Stimulated activated CD4-positive, alpha-beta T cell treated with anti-CD3 and anti-CD28 coated beads, TNF-alpha, amount 100 ng/mL, for 48 hours (primary cell): ENCODE results near the gene PTPRK.

ENCODE experiments used
- DNase-seq, 3 donors: peaks; one replicate each; pipeline ENCODE4 v3.0.0-alpha.2; 2020; ENCODE audit warnings: low read depth in 3 of 3

The PTPRK gene

GRCh38 chr6:128515550-128516513 is 4.6 kb downstream of the PTPRK start:
- no peak for DNase-seq

GRCh38 chr6:128513878-128514277 is 6.5 kb downstream of the PTPRK start:
- no peak for DNase-seq

- no peak for DNase-seq
These were observed 8.1 kb downstream of the PTPRK start for GRCh38 chr6:128512296-128512695.

GRCh38 chr6:128511506-128511905 is 8.9 kb downstream of the PTPRK start:
- DNase-seq = no peak

GRCh38 chr6:128509709-128510108 is 10.7 kb downstream of the PTPRK start:
- DNase-seq = no peak

- DNase-seq = no peak
These were observed 11.7 kb downstream of the PTPRK start for GRCh38 chr6:128508588-128509296.

- DNase-seq = no peak
These were observed 12.8 kb downstream of the PTPRK start for GRCh38 chr6:128507337-128508310.

GRCh38 chr6:128505603-128506002 is 14.8 kb downstream of the PTPRK start:
- DNase-seq = no peak

GRCh38 chr6:128504003-128504654 is 16.3 kb downstream of the PTPRK start:
- DNase-seq = no peak

- DNase-seq = no peak
These were observed 19.4 kb downstream of the PTPRK start for GRCh38 chr6:128500749-128501600.

GRCh38 chr6:128500014-128500413 is 20.4 kb downstream of the PTPRK start:
- DNase-seq = no peak

GRCh38 chr6:128499079-128499731 is 21.2 kb downstream of the PTPRK start:
- DNase-seq = no peak

GRCh38 chr6:128498234-128498633 is 22.2 kb downstream of the PTPRK start:
- DNase-seq = no peak

- no peak for DNase-seq
These were observed 24.7 kb downstream of the PTPRK start for GRCh38 chr6:128495536-128496333.

- no peak for DNase-seq
These were observed 26.0 kb downstream of the PTPRK start for GRCh38 chr6:128494440-128494839.

- DNase-seq = no peak
These were observed 26.5 kb downstream of the PTPRK start for GRCh38 chr6:128493877-128494276.

GRCh38 chr6:128492386-128492785 is 28.0 kb downstream of the PTPRK start:
- DNase-seq = no peak

- DNase-seq = no peak
These were observed 28.7 kb downstream of the PTPRK start for GRCh38 chr6:128491610-128492206.
